CD14-positive monocyte (primary cell): ENCODE results near the gene IL18RAP. TPM values are rescaled to one million over a fixed set of nuclear protein-coding genes. Genes with fewer than 3 reads are reported as not detected.

Experiments used
- DNase-seq, 3 donors: peaks; one replicate each; pipeline ENCODE4 v3.0.0-alpha.2; 2011 to 2022
- H2AFZ ChIP-seq: 2 replicates; pipeline ENCODE4 v1.6.0; 2012; ENCODE audit warnings: mild to moderate bottlenecking, low read depth, low read length, inconsistent platforms; ENCODE audit not compliant: insufficient read depth, poor library complexity, severe bottlenecking
- H3K27ac ChIP-seq, 2 donors: 1 replicate in 1 of 2; 2 replicates in 1 of 2; pipeline ENCODE4 v1.5.1; 2012 to 2013; ENCODE audit warnings: low read length in 2 of 2, control low read depth in 1 of 2, inconsistent platforms in 1 of 2, low read depth in 1 of 2, mild to moderate bottlenecking in 1 of 2
- H3K27me3 ChIP-seq, 2 donors: one replicate each; pipeline versions ENCODE4 v1.6.0 to v1.6.1; 2011 to 2013; ENCODE audit warnings: low read length in 2 of 2; ENCODE audit not compliant: control insufficient read depth in 2 of 2, insufficient read depth in 2 of 2
- H3K36me3 ChIP-seq, 2 donors: replicated peaks in 1 of 2; 1 replicate in 1 of 2; 2 replicates in 1 of 2; pipeline versions ENCODE4 v1.5.1 to v1.6.1; 2012 to 2013; ENCODE audit warnings: low read length in 2 of 2, control low read depth in 1 of 2, inconsistent platforms in 1 of 2, mild to moderate bottlenecking in 1 of 2; ENCODE audit not compliant: insufficient read depth in 2 of 2, control insufficient read depth in 1 of 2
- H3K4me1 ChIP-seq, 2 donors: 1 replicate in 1 of 2; 2 replicates in 1 of 2; pipeline versions ENCODE4 v1.5.1 to v1.6.1; 2012 to 2013; ENCODE audit warnings: low read length in 2 of 2, control low read depth in 1 of 2, inconsistent platforms in 1 of 2, mild to moderate bottlenecking in 1 of 2, moderate library complexity in 1 of 2; ENCODE audit not compliant: insufficient read depth in 2 of 2, control insufficient read depth in 1 of 2
- H3K4me2 ChIP-seq: replicated peaks from 2 replicates; pipeline ENCODE3; 2012; ENCODE audit warnings: low read length, moderate library complexity, mild to moderate bottlenecking; ENCODE audit not compliant: poor library complexity, severe bottlenecking; ENCODE audit errors: extremely low read depth
- H3K4me3 ChIP-seq, 3 experiments: fragments of 200-600 bp in 1 of 3; sonication (generic) in 1 of 3; replicated peaks in 1 of 3; 1 replicate in 2 of 3; 2 replicates in 1 of 3; pipeline ENCODE4 v1.5.1; 2011 to 2013; ENCODE audit warnings: low read length in 3 of 3, mild to moderate bottlenecking in 3 of 3, control low read depth in 2 of 3, low read depth in 2 of 3, inconsistent platforms in 1 of 3, moderate library complexity in 1 of 3
- H3K79me2 ChIP-seq: 2 replicates; pipeline ENCODE4 v1.6.0; 2012; ENCODE audit warnings: mild to moderate bottlenecking, control low read depth, inconsistent platforms, low read length, moderate library complexity; ENCODE audit not compliant: insufficient read depth
- H3K9ac ChIP-seq: 2 replicates; pipeline ENCODE4 v1.6.0; 2017; ENCODE audit warnings: low read length, mild to moderate bottlenecking; ENCODE audit not compliant: insufficient read depth, poor library complexity, severe bottlenecking
- H3K9me3 ChIP-seq, 2 donors: replicated peaks in 1 of 2; 1 replicate in 1 of 2; 2 replicates in 1 of 2; pipeline versions ENCODE4 v1.5.1 to v1.6.1; 2012 to 2013; ENCODE audit warnings: low read length in 2 of 2, control low read depth in 1 of 2; ENCODE audit not compliant: control insufficient read depth in 1 of 2, insufficient read depth in 1 of 2
- H4K20me1 ChIP-seq: 2 replicates; pipeline ENCODE4 v1.6.0; 2012; ENCODE audit warnings: mild to moderate bottlenecking, low read length, control low read depth, moderate library complexity; ENCODE audit not compliant: insufficient read depth
- H3K27ac Mint-ChIP-seq, 7 donors: one replicate each; pipeline ENCODE4 v1.8.0; 2020; ENCODE audit warnings: mild to moderate bottlenecking in 7 of 7, mixed read lengths in 7 of 7, moderate library complexity in 6 of 7, inconsistent platforms in 2 of 7
- H3K27me3 Mint-ChIP-seq, 3 donors: one replicate each; pipeline ENCODE4 v1.8.0; 2021 to 2022; ENCODE audit warnings: low read depth in 3 of 3, mild to moderate bottlenecking in 3 of 3, mixed read lengths in 3 of 3, moderate library complexity in 3 of 3, inconsistent platforms in 1 of 3
- H3K36me3 Mint-ChIP-seq, 2 donors: one replicate each; pipeline ENCODE4 v1.8.0; 2020; ENCODE audit warnings: mixed read lengths in 2 of 2, inconsistent platforms in 1 of 2, mild to moderate bottlenecking in 1 of 2
- H3K4me1 Mint-ChIP-seq: one replicate; pipeline ENCODE4 v1.8.0; 2020; ENCODE audit warnings: mild to moderate bottlenecking, mixed read lengths
- H3K4me3 Mint-ChIP-seq, 2 donors: one replicate each; pipeline ENCODE4 v1.8.0; 2020; ENCODE audit warnings: mild to moderate bottlenecking in 2 of 2, mixed read lengths in 2 of 2, moderate library complexity in 1 of 2
- H3K9me3 Mint-ChIP-seq, 7 donors: one replicate each; pipeline ENCODE4 v1.8.0; 2020 to 2022; ENCODE audit warnings: mixed read lengths in 7 of 7, mild to moderate bottlenecking in 6 of 7, moderate library complexity in 6 of 7, inconsistent platforms in 2 of 7
- CTCF ChIP-seq: fragments of 200-600 bp; IDR thresholded peaks from one replicate; pipeline ENCODE4 v1.8.0; 2022; ENCODE audit warnings: antibody characterized with exemption, mild to moderate bottlenecking
- WGBS: methylation state at CpG from one replicate; pipeline ENCODE4 v1.1.5; 2013; ENCODE audit warnings: missing lambda C conversion rate; ENCODE audit not compliant: insufficient coverage; 5-methylcytosine and 5-hydroxymethylcytosine counted together
- intact Hi-C, 2 donors: fragments of 100-400 bp; cut with micrococcal nuclease; formaldehyde crosslinking; loops; one replicate each; pipeline versions ENCODE4 v1.15.0 to v1.15.1; 2023
- polyA plus RNA-seq, 3 donors: library from polyadenylated mRNA; depleted of rRNA in 1 of 3; unstranded in 2 of 3; stranded (reverse) in 1 of 3; fragments of 300-500 nt in 2 of 3; fragments of >200 nt in 1 of 3; fragmentation: Illumina TruSeq in 2 of 3; gene quantifications; 1 replicate in 2 of 3; 2 replicates in 1 of 3; pipeline ENCODE4 v1.2.3, GENCODE V29; 2012 to 2021

The IL18RAP gene
- polyA plus RNA-seq, 3 donors = 0.24 TPM; not detected in 2

- Histone ChIP-seq H3K36me3 (no peaks in the 10 kb centered on the region), H4K20me1 (no peaks in the 10 kb centered on the region), H3K4me1 (peaks cover 12 to 13% of the 10 kb centered on the region in 2 donors), H3K9ac (no peak overlapping the region), H3K27me3 (no peaks in the 10 kb centered on the region), H3K79me2 (no peaks in the 10 kb centered on the region), H2AFZ (no peak overlapping the region), H3K4me3 (peak overlapping the region in 1 of 3 experiments; percentile 4), H3K4me2 (peak overlapping the region; percentile 33), H3K9me3 (no peaks in the 10 kb centered on the region), H3K27ac (no peak overlapping the region)
- no peaks in the 10 kb centered on the region for H3K27me3 Mint-ChIP-seq
- peaks cover 19% of the 10 kb centered on the region for H3K4me1 Mint-ChIP-seq
- no peak for TF ChIP-seq CTCF
- intact Hi-C loops = no loop called here
- no peaks in the 10 kb centered on the region for H3K36me3 Mint-ChIP-seq
- peak overlapping the region in 1 of 7 donors; percentile 61 for H3K27ac Mint-ChIP-seq
- peak in 1 of 3 donors; percentile 60 for DNase-seq
- peak overlapping the region in 1 of 2 donors; percentile 67 for H3K4me3 Mint-ChIP-seq
- peaks cover 0 to 2% (median 0%) of the 10 kb centered on the region in 7 donors for H3K9me3 Mint-ChIP-seq
- WGBS = no CpG with 5 or more reads among the region's 3 CpGs
Measured at GRCh38 chr2:102436323-102436722, 13.4 kb downstream of the IL18RAP start.

- Histone ChIP-seq H2AFZ (no peak overlapping the region), H3K4me1 (peaks cover 12 to 13% of the 10 kb centered on the region in 2 donors), H3K9ac (no peak overlapping the region), H3K27me3 (no peaks in the 10 kb centered on the region), H3K9me3 (no peaks in the 10 kb centered on the region), H3K4me3 (no peak overlapping the region), H3K4me2 (no peak overlapping the region), H3K36me3 (no peaks in the 10 kb centered on the region), H3K79me2 (no peaks in the 10 kb centered on the region), H4K20me1 (no peaks in the 10 kb centered on the region), H3K27ac (no peak overlapping the region)
- H3K4me3 Mint-ChIP-seq = no peak overlapping the region
- H3K27me3 Mint-ChIP-seq = no peaks in the 10 kb centered on the region
- peaks cover 16% of the 10 kb centered on the region for H3K4me1 Mint-ChIP-seq
- WGBS = 100% methylated on average over 4 of the region's 4 CpGs
- no peak overlapping the region for H3K27ac Mint-ChIP-seq
- no peak for TF ChIP-seq CTCF
- intact Hi-C loops = no loop called here
- no peak for DNase-seq
- H3K9me3 Mint-ChIP-seq = peaks cover 0 to 2% (median 0%) of the 10 kb centered on the region in 7 donors
- no peaks in the 10 kb centered on the region for H3K36me3 Mint-ChIP-seq
Measured at GRCh38 chr2:102437122-102437521, 14.2 kb downstream of the IL18RAP start.
